Loucy (cell line): ENCODE measurements around the gene IFNB1.

Experiments
- H2AFZ ChIP-seq: fragments of 200-600 bp; sonication (generic); 2 replicates; pipeline ENCODE4 v1.6.0; 2016; ENCODE audit warnings: antibody characterized with exemption, mild to moderate bottlenecking, low read length, moderate library complexity
- H3F3A ChIP-seq: fragments of 200-600 bp; 2 replicates; pipeline ENCODE4 v1.6.0; 2016; ENCODE audit warnings: antibody characterized with exemption, low read depth, mild to moderate bottlenecking
- H3K27me3 ChIP-seq: fragments of 200-600 bp; sonication (generic); 2 replicates; pipeline ENCODE4 v1.6.1; 2014; ENCODE audit warnings: low read length, mild to moderate bottlenecking; ENCODE audit not compliant: insufficient read depth, poor library complexity, severe bottlenecking
- H3K36me3 ChIP-seq: fragments of 200-600 bp; sonication (generic); 2 replicates; pipeline ENCODE4 v1.6.1; 2016; ENCODE audit warnings: low read length; ENCODE audit not compliant: insufficient read depth
- H3K4me1 ChIP-seq: fragments of 200-600 bp; sonication (generic); 2 replicates; pipeline ENCODE4 v1.5.1; 2014; ENCODE audit warnings: low read length, mild to moderate bottlenecking; ENCODE audit not compliant: insufficient read depth, poor library complexity, severe bottlenecking
- H3K4me2 ChIP-seq: fragments of 200-600 bp; sonication (generic); 2 replicates; pipeline ENCODE4 v1.6.0; 2014; ENCODE audit warnings: antibody characterized with exemption, low read length, low read depth, mild to moderate bottlenecking; ENCODE audit not compliant: poor library complexity, severe bottlenecking
- H3K4me3 ChIP-seq: fragments of 200-600 bp; sonication (generic); 2 replicates; pipeline ENCODE4 v1.5.1; 2014; ENCODE audit warnings: low read length, mild to moderate bottlenecking, mixed read lengths; ENCODE audit not compliant: poor library complexity, severe bottlenecking
- H3K79me2 ChIP-seq: fragments of 200-600 bp; sonication (generic); 2 replicates; pipeline ENCODE4 v1.6.1; 2014; ENCODE audit warnings: low read length; ENCODE audit not compliant: insufficient read depth
- H3K9ac ChIP-seq: fragments of 200-600 bp; sonication (generic); 2 replicates; pipeline ENCODE4 v1.6.0; 2014; ENCODE audit warnings: mild to moderate bottlenecking, low read depth, low read length, moderate library complexity; ENCODE audit not compliant: poor library complexity, severe bottlenecking
- H3K9me2 ChIP-seq: fragments of 200-600 bp; sonication (generic); replicated peaks from 2 replicates; pipeline ENCODE4 v1.6.1; 2016; ENCODE audit warnings: low read depth, low read length, mixed read lengths
- H3K9me3 ChIP-seq: fragments of 200-600 bp; sonication (generic); 2 replicates; pipeline ENCODE4 v1.6.1; 2014; ENCODE audit warnings: mild to moderate bottlenecking, antibody characterized with exemption, low read length, low read depth; ENCODE audit not compliant: insufficient read depth
- H4K20me1 ChIP-seq: fragments of 200-600 bp; sonication (generic); 2 replicates; pipeline ENCODE4 v1.6.0; 2014; ENCODE audit warnings: antibody characterized with exemption, low read length, mild to moderate bottlenecking; ENCODE audit not compliant: insufficient read depth, poor library complexity, severe bottlenecking
- CTCF ChIP-seq: fragments of 200-600 bp; sonication (generic); conservative IDR thresholded peaks from 2 replicates; pipeline ENCODE4 v1.5.1; 2014; ENCODE audit warnings: mild to moderate bottlenecking, antibody characterized with exemption, low read length
- EZH2phosphoT487 ChIP-seq: fragments of 200-600 bp; IDR thresholded peaks from 2 replicates; pipeline ENCODE4 v1.6.1; 2018; ENCODE audit warnings: antibody characterized with exemption, mild to moderate bottlenecking, moderate library complexity, borderline replicate concordance

IFNB1 gene

GRCh38 chr9:21104787-21105186 is 27.0 kb upstream of the IFNB1 start:
- H3K9me3 ChIP-seq, result no peaks in the 10 kb centered on the region

GRCh38 chr9:21102305-21102704 is 24.6 kb upstream of the IFNB1 start:
- no peak for TF ChIP-seq CTCF
- no peak for TF ChIP-seq EZH2phosphoT487
- Histone ChIP-seq H4K20me1 (no peaks in the 10 kb centered on the region), H3K9ac (no peak overlapping the region)

More at GRCh38 chr9:21104787-21105186, 27.0 kb upstream of the IFNB1 start:
- TF ChIP-seq EZH2phosphoT487 (no peak), CTCF (no peak)
- no peaks in the 10 kb centered on the region for H4K20me1 ChIP-seq
- no peak overlapping the region for H3K9ac ChIP-seq
- no peaks in the 10 kb centered on the region for H3K36me3 ChIP-seq
- peaks cover 13% of the 10 kb centered on the region for H3K4me1 ChIP-seq
- H3F3A ChIP-seq, result no peaks in the 10 kb centered on the region
- H3K9me2 ChIP-seq, result no peaks in the 10 kb centered on the region
- H3K4me3 ChIP-seq, result no peak overlapping the region
- peak overlapping the region; percentile 9; the same call in 1 of the 2 replicates for H2AFZ ChIP-seq
- H3K79me2 ChIP-seq, result no peaks in the 10 kb centered on the region
- H3K27me3 ChIP-seq, result no peaks in the 10 kb centered on the region
- H3K4me2 ChIP-seq, result no peak overlapping the region

GRCh38 chr9:21097817-21098216 is 20.1 kb upstream of the IFNB1 start:
- Histone ChIP-seq H2AFZ (no peak overlapping the region), H3F3A (no peaks in the 10 kb centered on the region), H3K79me2 (no peaks in the 10 kb centered on the region), H3K9ac (no peak overlapping the region), H3K27me3 (no peaks in the 10 kb centered on the region), H3K9me2 (no peaks in the 10 kb centered on the region), H3K9me3 (no peaks in the 10 kb centered on the region), H3K4me2 (no peak overlapping the region), H3K4me1 (peaks cover 60% of the 10 kb centered on the region), H4K20me1 (no peaks in the 10 kb centered on the region), H3K4me3 (no peak overlapping the region), H3K36me3 (no peaks in the 10 kb centered on the region)
- TF ChIP-seq CTCF (no peak), EZH2phosphoT487 (no peak)

More at GRCh38 chr9:21102305-21102704, 24.6 kb upstream of the IFNB1 start:
- Histone ChIP-seq H3K9me3 (no peaks in the 10 kb centered on the region), H2AFZ (no peak overlapping the region), H3K36me3 (no peaks in the 10 kb centered on the region), H3K9me2 (no peaks in the 10 kb centered on the region), H3K4me2 (no peak overlapping the region), H3F3A (no peaks in the 10 kb centered on the region), H3K79me2 (no peaks in the 10 kb centered on the region), H3K27me3 (no peaks in the 10 kb centered on the region), H3K4me1 (peaks cover 19% of the 10 kb centered on the region), H3K4me3 (no peak overlapping the region)
